NCI-H748 (cell line): ENCODE measurements around the gene BBS7.

Source experiments
- DNase-seq: peaks from one replicate; lab custom pipeline; 2025; ENCODE audit not compliant: unreplicated experiment; lab: John Stamatoyannopoulos, UW

BBS7 gene

DNA sequence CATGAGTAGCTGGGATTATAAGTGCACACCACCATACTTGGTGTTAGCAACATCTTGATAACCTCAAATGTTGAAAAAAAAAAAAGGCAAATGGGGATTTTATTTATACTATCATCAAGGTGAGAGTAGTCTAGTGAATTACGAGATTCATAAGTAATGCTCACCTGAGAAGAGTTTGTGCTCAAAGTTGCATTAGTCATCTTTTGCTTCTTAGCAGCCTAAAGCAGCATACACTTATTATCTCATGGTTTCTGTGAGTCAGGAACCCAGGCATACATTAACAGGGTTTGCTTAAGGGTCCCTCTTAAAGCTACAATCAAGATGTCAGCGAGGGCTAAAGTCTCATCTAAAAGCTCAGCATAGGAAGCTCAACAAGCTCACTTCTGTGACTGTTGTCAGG is 77.3 kb downstream of the BBS7 start:
- no peak for DNase-seq

DNA sequence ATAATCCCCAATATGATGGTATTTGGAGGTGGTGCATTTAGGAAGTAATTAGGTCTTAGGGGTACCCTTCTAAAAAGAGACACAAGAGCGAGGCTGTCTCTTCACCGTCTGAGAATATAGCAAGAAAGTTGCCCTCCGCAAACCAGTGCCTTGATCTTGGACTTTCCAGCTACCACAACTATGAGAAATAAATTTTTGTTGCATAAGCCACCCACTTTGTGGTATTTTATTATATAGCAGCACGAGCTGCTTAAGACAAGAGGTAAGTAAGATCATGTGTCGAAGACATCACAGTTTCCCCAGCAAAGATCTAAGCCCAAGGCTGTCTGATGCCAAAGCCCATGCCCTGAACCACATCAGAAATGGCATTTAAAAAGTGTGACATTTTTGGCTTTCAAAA is 78.8 kb downstream of the BBS7 start:
- DNase-seq = no peak

DNA sequence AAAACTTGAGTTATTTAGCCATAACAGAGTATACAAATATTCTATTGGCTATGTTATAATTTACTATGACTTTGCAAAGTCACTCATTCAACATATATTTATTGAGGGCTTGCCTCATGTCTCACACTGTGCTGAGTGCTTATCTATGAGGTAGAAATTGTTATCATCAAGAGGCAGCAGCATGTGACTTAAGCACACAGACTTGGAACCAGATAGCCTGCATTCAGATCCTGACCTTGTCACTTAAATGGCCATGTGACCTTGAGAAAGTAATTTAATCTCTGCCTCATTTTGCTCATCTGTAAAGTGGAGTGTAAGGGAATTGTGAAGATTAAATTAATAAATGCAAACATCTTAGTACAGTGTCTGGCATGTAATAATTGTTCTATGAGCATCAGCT is 79.3 kb downstream of the BBS7 start:
- no peak for DNase-seq

DNA sequence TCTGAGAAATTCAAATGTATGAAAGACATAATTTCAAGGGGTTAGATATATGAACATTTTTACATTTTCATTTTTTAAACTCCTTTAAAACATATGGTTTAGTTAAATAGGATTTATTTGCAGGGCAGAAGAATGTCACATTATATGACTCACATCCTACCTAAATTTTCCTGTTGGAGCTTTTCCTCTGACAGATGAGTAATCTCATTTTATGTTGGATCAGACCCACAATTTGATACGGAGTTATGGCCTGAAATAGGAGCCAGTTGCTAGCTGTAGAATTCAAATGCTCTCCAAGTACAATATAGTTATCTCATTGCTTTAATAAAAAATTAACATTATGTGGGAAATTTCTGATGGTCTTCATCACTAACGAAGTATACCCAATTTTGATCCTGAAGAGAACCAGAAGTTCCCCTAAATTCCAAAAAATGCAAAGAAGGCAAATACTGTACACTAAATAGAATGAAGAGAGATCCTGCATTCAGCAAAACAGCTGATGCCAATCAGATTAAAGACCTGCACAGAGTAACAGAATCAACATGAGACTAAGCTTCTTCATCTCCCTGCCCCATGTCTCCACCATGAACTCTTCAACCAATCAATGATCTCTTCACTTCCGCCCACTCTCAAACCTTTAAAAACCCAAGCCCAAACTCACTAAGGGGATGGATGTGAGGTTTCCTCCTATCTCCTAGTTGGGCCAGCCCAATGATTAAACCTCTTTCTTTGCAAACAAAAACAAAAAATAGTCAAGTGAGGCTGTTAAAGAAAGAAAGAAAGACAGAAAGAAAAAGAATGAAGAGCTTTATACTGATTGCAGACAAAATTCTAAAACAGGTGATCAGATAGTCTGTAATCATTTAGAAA is 80.1 kb downstream of the BBS7 start:
- DNase-seq = no peak

DNA sequence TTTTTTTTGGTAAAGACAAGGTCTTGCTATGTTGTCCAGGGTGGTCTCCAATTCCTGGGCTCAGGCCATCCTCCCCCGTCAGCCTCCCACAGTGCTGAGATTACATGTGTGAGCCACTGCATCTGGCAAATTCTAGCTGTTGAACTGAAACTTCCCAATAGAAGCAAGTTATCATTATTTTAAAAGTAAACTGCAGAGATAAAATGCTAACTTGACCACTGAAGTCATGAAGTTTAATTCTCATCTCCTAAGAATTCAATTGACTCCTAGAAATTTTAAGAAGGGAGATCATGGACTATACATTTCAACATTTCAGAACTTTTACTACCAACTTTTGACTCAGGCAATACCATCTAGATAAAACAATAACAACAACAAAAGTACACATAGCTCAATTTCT is 80.8 kb downstream of the BBS7 start:
- DNase-seq = no peak

DNA sequence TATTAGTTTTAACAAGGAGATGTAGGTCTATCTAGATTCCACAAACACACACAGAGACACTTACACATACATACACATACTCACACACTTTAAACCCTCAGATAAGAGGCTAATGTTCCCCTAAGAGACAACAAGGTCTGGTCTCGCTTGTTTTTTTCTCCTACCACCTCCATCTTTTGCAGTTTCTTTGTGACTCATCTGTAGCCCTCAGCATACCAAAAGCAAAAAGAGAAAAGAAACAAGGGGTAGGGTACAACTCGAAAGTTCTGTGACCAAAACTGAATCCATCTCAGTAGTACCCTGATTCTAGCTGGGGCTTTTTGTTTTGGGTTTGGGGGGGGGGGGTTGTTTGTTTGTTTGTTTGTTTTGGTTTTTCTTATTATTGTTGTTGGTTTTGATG is 81.4 kb downstream of the BBS7 start:
- no peak for DNase-seq

DNA sequence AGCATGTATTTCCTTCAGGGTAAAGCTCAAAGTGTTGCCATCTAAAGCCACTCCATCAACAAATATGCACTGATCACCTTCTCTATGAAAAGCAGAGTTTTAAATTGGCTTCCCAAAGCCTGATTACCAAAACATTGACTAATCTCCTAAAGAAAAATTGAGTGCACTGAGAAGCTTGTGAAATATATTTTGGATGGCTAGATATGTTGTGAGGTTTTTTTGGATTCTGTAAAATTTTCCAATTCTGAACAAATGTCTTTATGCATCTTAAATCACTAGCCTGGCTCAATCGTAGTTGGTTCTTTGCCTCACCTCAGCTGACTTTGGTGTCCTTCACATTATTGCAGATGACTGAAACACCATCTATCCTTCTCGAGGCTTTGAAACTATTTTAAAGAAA is 84.1 kb downstream of the BBS7 start:
- DNase-seq = no peak

DNA sequence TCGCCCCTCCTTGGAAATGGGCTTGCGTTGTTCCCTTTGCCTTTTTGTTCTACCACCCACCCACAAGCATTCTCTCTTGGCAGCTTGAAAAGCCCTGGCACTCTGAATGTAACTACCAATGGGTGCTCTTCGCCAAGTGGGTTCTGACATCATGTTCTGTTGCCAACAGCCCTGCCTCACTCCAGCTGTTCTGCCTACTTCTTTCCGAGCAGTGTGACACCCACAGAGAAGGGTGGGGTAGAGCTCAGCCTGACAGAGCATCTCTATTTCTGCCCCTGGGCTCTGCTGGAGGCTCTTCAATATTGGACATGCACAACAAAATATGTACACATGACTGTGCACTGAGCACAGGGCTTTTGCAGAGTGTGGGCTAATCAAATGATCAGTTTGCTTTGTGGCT is 84.8 kb downstream of the BBS7 start:
- DNase-seq = no peak

DNA sequence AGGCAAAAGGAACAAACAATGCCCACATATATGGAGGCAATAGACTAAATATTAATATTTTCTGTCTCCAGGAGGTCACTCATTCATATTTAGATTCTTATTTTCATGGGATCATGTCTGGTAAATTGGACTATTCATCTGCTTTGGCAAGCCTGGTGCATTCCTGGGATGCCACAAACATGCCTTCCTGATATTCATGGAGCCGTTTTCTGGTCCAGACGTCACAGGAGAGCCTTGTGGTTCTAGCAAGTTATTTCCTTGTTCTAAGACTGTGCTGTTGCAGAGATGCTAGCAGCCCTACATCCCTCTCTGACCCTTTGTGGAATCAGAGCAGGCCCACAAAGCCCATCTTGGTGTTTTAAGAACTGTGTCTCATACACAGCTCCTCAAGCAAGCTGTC is 85.3 kb downstream of the BBS7 start:
- DNase-seq = no peak

DNA sequence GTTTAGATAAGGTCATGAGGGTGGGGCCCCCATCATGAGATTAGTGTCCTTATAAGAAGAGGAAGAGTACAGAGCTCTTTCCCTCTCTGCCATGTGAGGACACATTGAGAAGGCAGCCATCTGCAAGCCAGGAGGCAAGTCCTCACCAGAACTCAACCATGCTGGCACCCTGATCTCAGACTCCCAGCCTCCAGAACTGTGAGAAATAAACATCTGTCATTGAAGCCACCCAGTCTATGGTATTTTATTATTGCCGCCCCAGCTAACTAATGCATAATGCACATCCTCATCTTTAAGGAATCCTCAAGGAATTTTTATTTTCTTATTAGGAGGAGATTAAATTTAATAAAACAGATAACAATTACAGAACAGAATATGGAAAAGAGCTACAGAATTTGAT is 85.9 kb downstream of the BBS7 start:
- no peak for DNase-seq

DNA sequence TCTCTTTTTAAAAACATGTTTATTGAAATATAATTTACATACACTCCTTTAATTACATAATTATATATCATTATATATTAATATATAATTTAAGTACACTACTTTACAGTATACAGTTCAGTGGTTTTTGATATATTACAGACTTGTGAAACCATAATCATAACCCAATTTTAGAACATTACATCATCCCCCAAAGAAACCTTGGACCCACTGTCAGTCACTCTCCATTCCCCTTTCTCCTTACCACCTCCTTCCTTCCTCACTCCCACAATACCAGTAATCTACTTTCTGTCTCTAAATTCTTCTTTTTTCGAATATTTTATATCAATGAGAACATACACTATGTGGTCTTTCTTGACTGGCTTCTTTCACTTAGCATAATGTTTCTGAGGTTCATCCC is 87.1 kb downstream of the BBS7 start:
- DNase-seq = no peak

DNA sequence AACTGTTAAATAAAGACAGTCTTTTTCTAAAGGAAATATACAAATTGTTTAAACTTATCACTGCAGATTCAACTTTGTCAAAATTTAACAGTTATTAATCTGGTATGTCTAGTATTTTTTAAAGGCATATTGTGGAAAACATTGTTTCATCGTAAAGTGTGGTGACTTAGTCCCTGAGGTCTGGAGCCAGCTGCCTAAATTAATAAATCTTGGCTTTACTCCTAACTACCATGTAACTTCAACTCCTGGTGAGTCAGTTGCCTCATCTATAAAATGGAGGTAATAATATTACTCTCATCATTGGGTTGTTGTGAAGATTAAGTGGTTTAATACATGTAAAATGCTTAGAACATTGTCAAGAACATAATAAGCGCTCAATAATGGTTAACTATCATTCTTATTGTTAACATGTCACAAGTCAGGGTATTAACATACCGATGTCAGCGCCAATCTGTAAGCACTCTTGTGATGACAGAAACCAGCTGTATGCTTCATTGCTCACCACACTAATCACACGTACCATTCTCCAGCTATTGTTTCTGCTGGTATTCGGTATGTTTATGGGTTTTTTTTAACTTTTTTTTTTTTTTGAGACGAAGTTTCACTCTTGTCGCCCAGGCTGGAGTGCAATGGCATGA is 91.2 kb downstream of the BBS7 start:
- no peak for DNase-seq

DNA sequence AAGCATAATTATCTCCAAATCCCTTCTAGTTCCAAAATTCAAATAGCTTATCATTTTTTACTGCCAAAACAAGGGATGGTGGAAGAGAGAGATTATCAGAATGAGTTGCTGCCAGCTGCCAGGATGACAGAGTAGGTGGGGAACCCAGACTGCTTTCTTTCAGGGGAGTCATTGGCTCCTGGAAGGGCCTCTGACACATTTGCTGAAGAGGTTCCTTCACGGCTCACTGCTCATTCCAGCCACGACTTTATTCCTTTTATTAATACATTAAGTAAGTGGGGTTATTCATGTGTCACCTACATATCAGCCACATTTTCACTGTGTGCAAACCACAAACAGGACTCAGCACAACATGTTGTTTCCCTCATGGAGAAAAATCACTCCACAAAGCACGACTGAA is 92.6 kb downstream of the BBS7 start:
- DNase-seq = no peak

DNA sequence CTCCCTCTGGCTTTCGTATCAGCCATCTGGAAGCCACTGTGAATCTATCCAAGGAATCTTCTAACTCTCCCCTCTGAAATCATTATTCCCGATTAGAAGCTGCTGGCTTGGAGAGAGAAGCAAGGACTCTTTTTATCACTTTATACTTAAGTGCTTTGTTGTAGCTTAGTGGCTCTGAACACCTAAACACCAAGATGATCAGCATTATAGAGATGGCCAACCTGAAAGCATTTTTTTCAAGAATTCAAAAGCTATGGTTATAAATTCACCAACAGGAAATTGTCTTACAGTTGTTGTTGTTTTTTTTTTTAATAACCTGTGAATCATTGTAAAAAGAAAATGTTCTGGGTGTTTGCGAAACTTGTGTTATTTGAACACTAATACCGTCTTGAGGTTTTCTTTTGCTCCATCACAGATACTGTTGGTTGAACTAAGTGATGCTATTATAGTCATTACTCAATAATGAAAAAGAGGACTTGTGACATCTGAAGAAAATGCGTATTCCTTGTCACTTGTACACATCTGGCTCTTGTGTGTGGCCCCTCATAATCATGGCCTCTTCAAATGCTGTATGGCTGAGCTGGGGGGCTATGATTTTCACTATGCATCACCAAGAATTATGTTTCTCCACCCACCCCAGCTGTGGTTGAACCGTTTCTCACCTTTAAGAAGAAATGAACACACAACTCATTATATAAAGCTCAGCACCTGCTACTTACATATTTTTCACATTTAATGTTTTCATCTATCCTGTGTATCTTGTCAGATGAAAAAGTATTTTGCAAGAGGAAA is 93.5 kb downstream of the BBS7 start:
- no peak for DNase-seq
